SW 1271 (cell line): Measurements from ENCODE around the gene SLAMF1.
"Not testable (repeated sequence)": the region's sequence is repeated elsewhere in the genome, so short reads cannot be mapped to it uniquely, and the experiment has no call there.

ENCODE experiments used
- DNase-seq, 2 experiments: peaks; one replicate each; lab custom pipeline; 2025; lab: John Stamatoyannopoulos, UW

SLAMF1 gene

GRCh38 chr1:160563230-160563629 is 83.6 kb downstream of the SLAMF1 start:
- not testable (repeated sequence) for DNase-seq

- not testable (repeated sequence) for DNase-seq
These were observed 84.1 kb downstream of the SLAMF1 start for GRCh38 chr1:160562745-160563144.

DNA sequence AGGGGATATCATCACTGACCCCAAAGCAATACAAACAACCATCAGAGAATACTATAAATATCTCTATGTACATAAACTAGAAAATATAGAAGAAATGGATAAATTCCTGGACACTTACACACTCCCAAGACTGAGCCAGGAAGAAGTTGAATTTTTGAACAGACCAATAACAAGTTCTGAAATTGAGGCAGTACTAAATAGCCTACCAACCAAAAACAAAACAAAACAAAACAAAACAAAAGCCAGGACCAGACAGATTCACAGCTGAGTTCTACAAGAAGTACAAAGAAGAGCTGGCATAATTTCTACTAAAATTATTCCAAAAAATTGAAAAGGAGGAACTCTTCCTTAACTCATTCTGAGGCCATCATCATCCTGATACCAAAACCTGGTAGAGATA is 86.0 kb downstream of the SLAMF1 start:
- no peak for DNase-seq

DNA sequence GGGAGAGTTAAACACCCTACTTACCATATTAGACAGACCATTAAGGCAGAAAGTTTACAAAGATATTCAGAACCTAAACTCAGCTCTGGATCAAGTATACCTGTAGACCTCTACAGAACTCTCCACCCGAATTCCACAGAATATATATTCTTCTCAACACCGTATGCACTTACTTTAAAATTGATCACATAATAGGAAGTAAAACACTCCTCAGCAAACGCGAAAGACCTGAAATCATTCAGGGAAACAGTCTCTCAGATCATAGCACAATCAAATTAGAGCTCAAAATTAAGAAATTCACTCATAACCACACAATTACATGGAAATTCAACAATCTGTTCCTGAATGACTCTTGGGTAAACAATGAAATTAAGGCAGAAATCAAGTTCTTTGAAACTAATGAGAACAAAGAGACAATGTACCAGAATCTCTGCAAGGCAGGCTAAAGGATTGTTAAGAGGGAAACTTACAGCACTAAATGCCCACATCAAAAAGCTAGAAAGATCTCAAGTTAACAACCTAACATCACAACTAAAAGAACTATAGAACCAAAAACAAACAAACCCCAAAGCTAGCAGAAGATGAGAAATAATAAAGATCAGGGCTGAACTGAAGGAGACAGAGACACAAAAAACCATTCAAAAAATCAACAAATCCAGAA is 86.7 kb downstream of the SLAMF1 start:
- DNase-seq, result no peak

- not testable (repeated sequence) for DNase-seq
These were observed 87.4 kb downstream of the SLAMF1 start for GRCh38 chr1:160559437-160559836.

GRCh38 chr1:160558660-160559380 is 88.0 kb downstream of the SLAMF1 start:
- DNase-seq, result no peak
